GM21717 (cell line): ENCODE data around the gene ACER3.

Experiments used
- ATAC-seq: cut with Tn5 transposase; IDR thresholded peaks from one replicate; pipeline ENCODE4 v1.9.1; 2021; ENCODE audit warnings: mild to moderate bottlenecking, moderate library complexity; ENCODE audit not compliant: unreplicated experiment

The ACER3 gene

DNA sequence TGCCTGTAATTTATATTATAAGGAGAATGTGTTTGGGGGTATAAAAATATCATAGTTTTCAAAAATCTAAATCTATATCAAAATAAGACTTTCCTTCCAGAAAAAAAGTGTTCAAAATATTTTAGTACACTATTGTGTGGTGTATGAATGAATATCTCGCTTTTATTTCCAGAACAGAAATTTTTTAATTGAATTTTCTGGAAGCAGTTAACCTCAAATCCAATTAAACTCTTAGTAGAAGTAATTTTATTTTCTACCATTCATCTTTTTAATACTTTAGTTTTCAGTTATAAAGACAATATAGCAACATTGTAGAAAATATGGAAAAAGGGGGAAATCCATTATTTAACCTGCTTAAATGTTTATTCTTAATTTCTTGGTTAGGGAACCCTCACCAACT lies 58.7 kb downstream of the ACER3 start:
- ATAC-seq, result no peak

DNA sequence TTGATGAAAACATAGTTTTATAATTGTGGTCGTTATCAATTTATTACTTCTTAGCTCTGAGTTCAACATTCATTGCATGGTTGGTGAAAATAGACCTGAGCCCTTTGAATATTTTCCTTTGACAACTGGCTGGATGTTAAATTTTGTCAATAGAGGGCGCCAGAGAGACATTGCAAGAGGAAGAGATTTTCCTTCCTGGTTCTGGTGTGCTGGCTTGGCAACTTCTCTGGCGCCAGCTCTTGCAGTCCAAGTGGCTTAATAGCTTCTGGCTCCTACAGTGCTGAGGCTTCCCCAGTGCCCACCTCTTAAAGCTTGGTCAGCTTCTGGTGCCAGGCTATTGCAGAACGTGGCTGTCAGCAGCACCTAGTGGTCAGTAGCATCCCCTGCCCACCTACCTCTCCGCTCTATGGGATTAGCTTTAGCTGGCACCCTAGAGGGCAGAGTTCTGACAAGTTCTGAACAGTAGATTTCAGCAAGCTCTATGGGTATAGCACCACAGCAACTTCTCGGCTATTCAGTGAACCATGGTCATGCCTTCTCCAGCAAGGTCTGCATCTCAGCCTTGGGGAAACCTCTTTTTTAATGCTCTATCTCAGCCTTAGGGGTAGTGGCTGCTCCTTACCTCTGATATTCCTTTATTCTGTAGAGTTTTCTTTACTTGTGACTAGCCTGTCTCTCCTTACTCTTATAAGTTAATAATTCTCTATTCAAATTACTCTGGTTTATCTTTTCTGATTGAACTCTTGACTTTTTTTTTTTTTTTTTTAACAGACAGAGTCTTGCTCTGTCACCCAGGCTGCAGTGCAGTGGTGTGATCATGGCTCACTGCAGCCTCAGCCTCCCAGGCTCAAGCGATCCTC lies 59.4 kb downstream of the ACER3 start:
- ATAC-seq, result no peak

GRCh38 chr11:76927160-76927559 lies 66.4 kb downstream of the ACER3 start:
- no peak for ATAC-seq

DNA sequence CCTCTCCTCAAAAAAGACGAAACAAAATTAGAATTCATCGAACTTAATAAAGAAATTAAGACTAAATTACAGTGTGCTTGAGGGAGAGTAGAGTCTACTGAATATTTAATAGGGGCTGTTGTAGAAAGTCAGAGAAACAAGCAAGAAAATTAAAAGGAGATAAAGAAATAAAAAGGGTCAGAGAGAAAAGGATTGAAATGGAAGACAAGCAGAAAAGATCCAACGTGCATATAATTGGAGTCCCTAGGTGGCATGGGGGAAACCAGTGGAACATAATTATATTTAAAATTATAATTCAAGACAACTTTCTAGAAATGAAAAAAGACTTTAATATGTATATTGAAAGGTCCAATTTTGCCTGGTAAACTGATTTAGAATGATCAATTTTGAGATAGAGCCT lies 74.3 kb downstream of the ACER3 start:
- ATAC-seq, result no peak

DNA sequence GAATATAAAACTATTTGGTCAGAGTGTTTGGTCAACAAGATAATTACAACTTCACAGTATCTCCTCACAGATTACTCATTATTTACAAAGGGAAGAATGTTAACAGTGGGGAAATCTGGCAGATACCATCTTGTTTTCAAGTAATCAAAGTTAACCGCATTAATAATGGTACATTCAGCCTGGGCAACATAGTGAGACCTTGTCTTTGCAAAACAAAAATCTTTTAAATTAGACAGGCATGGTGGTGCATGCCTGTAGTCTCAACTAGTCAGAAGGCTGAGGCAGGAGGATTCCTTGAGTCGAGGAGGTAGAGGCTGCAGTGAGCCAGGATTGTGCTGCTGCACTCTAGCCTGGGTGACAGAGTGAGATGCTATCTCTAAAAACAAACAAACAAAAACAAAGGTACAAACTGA lies 78.5 kb downstream of the ACER3 start:
- ATAC-seq, result no peak

GRCh38 chr11:76944225-76944624 lies 83.5 kb downstream of the ACER3 start:
- ATAC-seq, result no peak

GRCh38 chr11:76946223-76946622 lies 85.5 kb downstream of the ACER3 start:
- no peak for ATAC-seq

- no peak for ATAC-seq
Observed at GRCh38 chr11:76947190-76947589, 86.5 kb downstream of the ACER3 start.

DNA sequence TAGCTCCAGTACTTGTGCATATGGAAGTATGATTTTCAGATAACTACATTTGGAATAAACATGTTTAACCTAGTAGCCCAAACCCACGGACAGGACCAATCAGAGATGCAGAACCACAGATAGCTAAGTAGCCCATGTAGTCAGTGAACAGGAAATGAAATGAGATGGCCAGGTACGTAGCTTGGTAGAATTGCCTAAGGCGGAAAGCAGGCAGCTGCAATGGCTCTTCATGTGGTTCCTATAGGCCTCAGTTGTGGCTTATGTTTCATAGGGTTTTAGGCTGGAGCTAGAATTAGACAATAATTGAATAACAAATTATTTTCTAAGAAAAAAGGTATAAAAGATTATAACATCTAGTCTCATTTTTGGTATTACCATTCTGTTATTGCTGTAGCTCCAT lies 87.1 kb downstream of the ACER3 start:
- ATAC-seq, result no peak

GRCh38 chr11:76955459-76956114 lies 94.9 kb downstream of the ACER3 start:
- ATAC-seq, result no peak

DNA sequence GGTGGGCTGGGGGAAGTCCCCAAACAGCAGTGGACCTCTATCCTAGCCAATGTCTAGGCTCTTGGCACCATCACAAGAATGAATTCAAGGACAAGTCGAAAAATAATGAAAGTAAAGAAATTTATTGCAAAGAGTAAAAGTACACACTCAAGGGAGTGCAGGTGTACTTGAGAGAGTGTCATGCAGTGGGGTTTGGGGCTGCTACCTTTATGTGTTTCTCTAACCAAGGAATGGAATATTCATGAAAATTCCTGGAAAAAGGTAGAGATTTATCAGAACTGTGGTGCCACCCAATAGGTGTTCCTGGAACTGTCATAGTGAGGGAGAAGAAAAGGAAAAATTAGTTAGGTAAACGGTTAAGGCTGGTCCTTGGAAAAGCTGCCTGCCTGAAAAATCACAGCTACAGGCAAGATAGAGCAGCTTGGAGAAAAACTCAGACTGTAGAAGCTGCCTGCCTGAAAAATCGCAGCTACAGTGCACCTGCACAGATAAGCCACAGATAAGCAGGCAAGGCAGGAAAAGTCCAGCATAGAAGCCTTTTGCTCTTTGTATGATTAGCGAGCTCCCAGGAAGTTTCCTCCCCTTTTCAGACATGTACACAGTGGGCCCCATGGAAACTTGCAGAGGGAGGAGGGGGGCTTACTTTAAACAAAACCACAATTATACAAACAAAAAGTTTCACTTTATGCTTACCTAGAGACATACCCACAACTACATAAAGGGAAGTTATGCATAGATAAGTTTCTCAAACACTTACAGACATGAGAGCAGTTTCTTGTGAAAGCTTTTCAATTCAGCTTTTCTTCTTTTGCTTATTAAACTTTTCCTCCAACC lies 102.1 kb downstream of the ACER3 start:
- ATAC-seq, result peak; percentile 94

- ATAC-seq, result peak; percentile 21
Observed at GRCh38 chr11:76963417-76964168, 102.9 kb downstream of the ACER3 start.

- ATAC-seq, result no peak
Observed at GRCh38 chr11:76972051-76972450, 111.3 kb downstream of the ACER3 start.

DNA sequence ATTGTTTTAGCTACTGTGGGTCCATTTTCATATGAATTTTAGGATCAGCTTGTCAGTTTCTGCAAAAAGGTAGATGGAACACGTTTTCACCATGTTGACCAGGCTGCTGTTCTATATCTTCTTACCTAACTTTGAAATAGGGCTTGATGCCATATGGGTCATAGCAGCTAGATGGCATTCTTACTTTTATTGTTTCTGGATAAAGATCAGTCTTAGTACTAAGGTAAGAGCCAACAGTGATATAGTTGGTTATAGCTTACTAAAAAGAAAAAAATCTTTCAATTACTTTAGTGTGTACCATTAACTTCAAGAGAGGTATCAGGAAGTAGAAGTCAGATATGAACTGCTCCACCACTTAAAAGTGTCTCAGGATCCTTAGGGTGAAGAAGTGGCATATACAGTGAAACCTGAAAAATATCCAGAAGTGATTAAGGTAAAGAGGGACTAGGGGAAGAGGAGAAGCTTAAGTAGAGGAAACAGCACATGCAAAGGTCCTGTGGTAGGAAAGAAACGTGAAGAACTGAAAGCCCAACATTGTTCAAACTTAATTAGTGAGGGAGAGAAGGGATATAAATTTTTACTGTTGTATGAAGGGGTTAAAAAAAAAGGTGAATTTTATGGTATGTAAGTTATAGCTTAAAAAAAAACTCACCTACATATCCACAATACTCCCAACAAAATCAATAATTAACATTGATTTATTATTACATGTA lies 113.6 kb downstream of the ACER3 start:
- ATAC-seq, result no peak

DNA sequence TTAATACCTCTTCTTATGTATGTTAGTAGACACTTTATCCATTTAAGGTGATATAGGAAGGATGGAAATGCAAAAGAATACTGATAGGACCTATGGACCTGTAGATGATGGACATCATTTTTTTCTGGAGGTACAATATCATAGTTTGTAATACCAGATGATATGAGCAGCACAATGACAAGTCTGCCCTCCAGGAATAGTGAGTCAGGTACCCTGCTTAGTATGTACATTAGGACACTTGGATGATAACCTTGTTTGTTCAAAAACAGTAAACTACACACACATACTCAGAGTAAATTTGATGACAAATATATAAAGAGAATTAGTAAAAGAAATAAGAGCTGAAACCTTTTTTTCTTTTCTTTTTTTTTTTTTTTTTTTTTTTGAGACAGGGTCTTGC lies 114.8 kb downstream of the ACER3 start:
- ATAC-seq, result no peak

- no peak for ATAC-seq
Observed at GRCh38 chr11:76977791-76978190, 117.1 kb downstream of the ACER3 start.

- no peak for ATAC-seq
Observed at GRCh38 chr11:76978239-76978638, 117.5 kb downstream of the ACER3 start.

- no peak for ATAC-seq
Observed at GRCh38 chr11:76978818-76979217, 118.1 kb downstream of the ACER3 start.

GRCh38 chr11:76980196-76980595 lies 119.5 kb downstream of the ACER3 start:
- ATAC-seq, result no peak

GRCh38 chr11:76984743-76985142 lies 124.0 kb downstream of the ACER3 start:
- ATAC-seq, result no peak
